Measurements from ENCODE around the gene TPBG.

TPBG gene

DNA sequence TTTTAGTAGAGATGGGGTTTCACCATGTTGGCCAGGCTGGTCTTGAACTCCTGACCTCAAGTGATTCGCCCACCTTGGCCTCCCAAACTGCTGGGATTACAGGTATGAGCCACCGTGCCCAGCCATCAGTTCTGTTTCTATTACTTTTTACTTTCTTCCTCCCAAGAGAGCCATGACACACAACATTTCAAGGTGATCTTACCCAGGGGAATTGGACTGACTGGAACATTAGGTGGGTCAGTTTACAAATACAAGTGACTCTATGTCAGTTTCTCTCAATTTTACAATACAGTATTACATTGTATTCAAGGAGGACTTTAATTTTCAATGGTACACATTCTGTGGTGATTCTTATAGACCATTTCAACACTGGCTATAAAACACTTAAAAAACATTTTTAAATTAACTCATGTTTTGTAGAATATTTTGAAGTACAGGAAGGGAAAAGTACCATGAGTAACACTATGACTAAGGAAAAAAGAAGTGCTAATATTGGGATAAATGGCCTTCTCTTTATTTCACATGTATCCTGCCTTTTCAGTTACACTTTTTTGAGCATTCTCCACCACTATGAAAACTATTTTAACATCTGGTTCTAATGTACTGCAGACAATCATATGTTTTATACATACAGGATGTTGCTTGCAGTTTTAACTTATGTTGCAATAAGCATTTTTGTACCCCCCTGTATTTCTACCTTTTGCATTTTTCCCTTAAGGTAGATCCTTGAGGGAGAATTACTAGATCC is 8.4 kb downstream of the TPBG start:
- no peak for TF ChIP-seq USF1 (IDR thresholded peaks at IDR 0.05)
- no peak for TF ChIP-seq YY1 (IDR thresholded peaks at IDR 0.05; ENCODE audit: low read depth)
- TF ChIP-seq EP300 (IDR thresholded peaks at IDR 0.05; ENCODE audit: borderline replicate concordance) = no peak
- no peak for TF ChIP-seq RAD21 (IDR thresholded peaks at IDR 0.05; ENCODE audit: low read depth)
- no peak for TF ChIP-seq MAX (IDR thresholded peaks at IDR 0.05)
- TF ChIP-seq FOXM1 (IDR thresholded peaks at IDR 0.05; ENCODE audit: borderline replicate concordance, low read depth) = no peak
- TF ChIP-seq ZBTB7A (IDR thresholded peaks at IDR 0.05; ENCODE audit: low read depth) = no peak
- TF ChIP-seq TAF1 (IDR thresholded peaks at IDR 0.05; ENCODE audit: low read depth) = no peak
- no peak for TF ChIP-seq CEBPB (IDR thresholded peaks at IDR 0.05)
- no peak for TF ChIP-seq REST (IDR thresholded peaks at IDR 0.05; ENCODE audit: low read depth)
- no peak for TF ChIP-seq CREB1 (IDR thresholded peaks at IDR 0.05; ENCODE audit: low read depth)
- TF ChIP-seq NFIC (IDR thresholded peaks at IDR 0.05) = no peak
- no peak for TF ChIP-seq EGR1 (IDR thresholded peaks at IDR 0.05)
- TF ChIP-seq TEAD4 (IDR thresholded peaks at IDR 0.05) = no peak

DNA sequence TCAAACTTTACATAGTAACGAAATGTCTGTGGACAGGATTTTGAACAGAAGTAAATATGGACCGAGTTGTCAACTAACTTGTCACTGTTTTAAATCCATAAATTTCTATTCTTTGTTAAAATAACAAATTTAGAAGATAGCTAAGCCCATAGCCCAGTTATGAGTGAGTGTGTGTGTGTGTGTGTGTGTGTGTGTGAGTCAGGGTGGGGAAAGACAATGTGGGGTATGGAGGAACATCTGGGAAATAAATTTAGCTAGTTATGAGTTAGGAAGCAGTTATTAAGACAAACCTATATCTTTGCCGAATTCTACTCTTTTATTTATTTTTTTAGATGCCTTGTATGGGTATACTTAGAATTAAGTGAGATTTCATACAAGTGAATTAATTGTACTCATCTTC is 9.0 kb downstream of the TPBG start:
- no peak for TF ChIP-seq EP300 (IDR thresholded peaks at IDR 0.05; ENCODE audit: borderline replicate concordance)
- no peak for TF ChIP-seq YY1 (IDR thresholded peaks at IDR 0.05; ENCODE audit: low read depth)
- no peak for TF ChIP-seq FOXM1 (IDR thresholded peaks at IDR 0.05; ENCODE audit: borderline replicate concordance, low read depth)

- no peak for TF ChIP-seq CREB1 (IDR thresholded peaks at IDR 0.05; ENCODE audit: low read depth)
- no peak for TF ChIP-seq YY1 (IDR thresholded peaks at IDR 0.05; ENCODE audit: low read depth)
- TF ChIP-seq FOXM1 (IDR thresholded peaks at IDR 0.05; ENCODE audit: borderline replicate concordance, low read depth) = no peak
- no peak for TF ChIP-seq TAF1 (IDR thresholded peaks at IDR 0.05; ENCODE audit: low read depth)
- no peak for TF ChIP-seq EGR1 (IDR thresholded peaks at IDR 0.05)
- no peak for TF ChIP-seq EP300 (IDR thresholded peaks at IDR 0.05; ENCODE audit: borderline replicate concordance)
- TF ChIP-seq RAD21 (IDR thresholded peaks at IDR 0.05; ENCODE audit: low read depth) = no peak
- TF ChIP-seq MAX (IDR thresholded peaks at IDR 0.05) = no peak
- TF ChIP-seq NFIC (IDR thresholded peaks at IDR 0.05) = no peak
- TF ChIP-seq TEAD4 (IDR thresholded peaks at IDR 0.05) = no peak
- TF ChIP-seq TCF12 (IDR thresholded peaks at IDR 0.05; ENCODE audit: low read depth) = no peak
- TF ChIP-seq REST (IDR thresholded peaks at IDR 0.05; ENCODE audit: low read depth) = no peak
- TF ChIP-seq ZBTB7A (IDR thresholded peaks at IDR 0.05; ENCODE audit: low read depth) = no peak
- no peak for TF ChIP-seq USF1 (IDR thresholded peaks at IDR 0.05)
- TF ChIP-seq CEBPB (IDR thresholded peaks at IDR 0.05) = no peak
Observed at GRCh38 chr6:82374516-82374915, 10.9 kb downstream of the TPBG start.

- no peak for TF ChIP-seq ZBTB7A (IDR thresholded peaks at IDR 0.05; ENCODE audit: low read depth)
- no peak for TF ChIP-seq TCF12 (IDR thresholded peaks at IDR 0.05; ENCODE audit: low read depth)
- no peak for TF ChIP-seq FOXM1 (IDR thresholded peaks at IDR 0.05; ENCODE audit: borderline replicate concordance, low read depth)
- TF ChIP-seq REST (IDR thresholded peaks at IDR 0.05; ENCODE audit: low read depth) = no peak
- TF ChIP-seq MAX (IDR thresholded peaks at IDR 0.05) = no peak
- TF ChIP-seq TAF1 (IDR thresholded peaks at IDR 0.05; ENCODE audit: low read depth) = no peak
- no peak for TF ChIP-seq CEBPB (IDR thresholded peaks at IDR 0.05)
- no peak for TF ChIP-seq RAD21 (IDR thresholded peaks at IDR 0.05; ENCODE audit: low read depth)
- no peak for TF ChIP-seq YY1 (IDR thresholded peaks at IDR 0.05; ENCODE audit: low read depth)
- TF ChIP-seq EP300 (IDR thresholded peaks at IDR 0.05; ENCODE audit: borderline replicate concordance) = no peak
- no peak for TF ChIP-seq EGR1 (IDR thresholded peaks at IDR 0.05)
- no peak for TF ChIP-seq NFIC (IDR thresholded peaks at IDR 0.05)
- TF ChIP-seq USF1 (IDR thresholded peaks at IDR 0.05) = no peak
- no peak for TF ChIP-seq CREB1 (IDR thresholded peaks at IDR 0.05; ENCODE audit: low read depth)
- no peak for TF ChIP-seq TEAD4 (IDR thresholded peaks at IDR 0.05)
Observed at GRCh38 chr6:82376636-82377035, 13.0 kb downstream of the TPBG start.
